OCI-LY1 (cell line): Measurements from ENCODE around the gene OR5AR1.

Source experiments
- EZH2 ChIP-seq: fragments of 200-600 bp; sonication (generic), shearing (Covaris generic); IDR thresholded peaks from 2 replicates; pipeline ENCODE4 v1.8.0; 2017; ENCODE audit warnings: borderline replicate concordance, mixed run types, mild to moderate bottlenecking, antibody characterized with exemption, low read length, moderate library complexity, mixed read lengths
- TF ChIP-seq, protein P1 (sequence below): fragments of 200-600 bp; sonication (generic), shearing (Covaris generic); IDR thresholded peaks from 2 replicates; pipeline ENCODE4 v1.5.1; 2017; ENCODE audit warnings: mild to moderate bottlenecking, antibody characterized with exemption, low read length, moderate library complexity, mixed read lengths

DNA sequence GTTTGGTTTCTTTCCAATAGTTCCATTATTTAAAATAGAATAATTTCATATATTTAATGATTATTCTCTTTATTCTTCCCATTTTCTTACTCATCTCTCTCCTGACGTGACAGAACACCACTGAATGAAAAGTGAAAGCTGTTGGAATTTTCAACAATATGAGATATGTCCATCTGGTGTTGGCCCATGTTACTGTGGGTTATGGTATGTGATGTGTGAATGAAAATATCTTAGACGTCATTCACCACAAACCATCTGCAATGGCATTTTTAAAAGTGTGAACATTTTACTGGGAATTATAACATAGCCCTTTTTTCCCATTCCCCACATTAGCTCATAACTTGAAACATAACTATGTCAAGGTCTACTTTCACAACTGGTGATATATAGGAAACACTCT is 37.5 kb upstream of the OR5AR1 start:
- TF ChIP-seq, protein P1, sequence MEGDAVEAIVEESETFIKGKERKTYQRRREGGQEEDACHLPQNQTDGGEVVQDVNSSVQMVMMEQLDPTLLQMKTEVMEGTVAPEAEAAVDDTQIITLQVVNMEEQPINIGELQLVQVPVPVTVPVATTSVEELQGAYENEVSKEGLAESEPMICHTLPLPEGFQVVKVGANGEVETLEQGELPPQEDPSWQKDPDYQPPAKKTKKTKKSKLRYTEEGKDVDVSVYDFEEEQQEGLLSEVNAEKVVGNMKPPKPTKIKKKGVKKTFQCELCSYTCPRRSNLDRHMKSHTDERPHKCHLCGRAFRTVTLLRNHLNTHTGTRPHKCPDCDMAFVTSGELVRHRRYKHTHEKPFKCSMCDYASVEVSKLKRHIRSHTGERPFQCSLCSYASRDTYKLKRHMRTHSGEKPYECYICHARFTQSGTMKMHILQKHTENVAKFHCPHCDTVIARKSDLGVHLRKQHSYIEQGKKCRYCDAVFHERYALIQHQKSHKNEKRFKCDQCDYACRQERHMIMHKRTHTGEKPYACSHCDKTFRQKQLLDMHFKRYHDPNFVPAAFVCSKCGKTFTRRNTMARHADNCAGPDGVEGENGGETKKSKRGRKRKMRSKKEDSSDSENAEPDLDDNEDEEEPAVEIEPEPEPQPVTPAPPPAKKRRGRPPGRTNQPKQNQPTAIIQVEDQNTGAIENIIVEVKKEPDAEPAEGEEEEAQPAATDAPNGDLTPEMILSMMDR = no peak
- TF ChIP-seq EZH2 = no peak
